NCI-H2107 treated with DMSO at 0.1 percent for 48 hours (cell line): ENCODE results near the gene IL36RN.

ENCODE experiments used
- DNase-seq: peaks from one replicate; lab custom pipeline; 2025; ENCODE audit not compliant: unreplicated experiment; lab: John Stamatoyannopoulos, UW

IL36RN gene

GRCh38 chr2:113058998-113059960 lies at the start of gene IL36RN:
Gene IL36RN (plus strand): TSS chr2:113059198. CDS start chr2:113059439, 241 bp downstream.
- no peak for DNase-seq

DNA sequence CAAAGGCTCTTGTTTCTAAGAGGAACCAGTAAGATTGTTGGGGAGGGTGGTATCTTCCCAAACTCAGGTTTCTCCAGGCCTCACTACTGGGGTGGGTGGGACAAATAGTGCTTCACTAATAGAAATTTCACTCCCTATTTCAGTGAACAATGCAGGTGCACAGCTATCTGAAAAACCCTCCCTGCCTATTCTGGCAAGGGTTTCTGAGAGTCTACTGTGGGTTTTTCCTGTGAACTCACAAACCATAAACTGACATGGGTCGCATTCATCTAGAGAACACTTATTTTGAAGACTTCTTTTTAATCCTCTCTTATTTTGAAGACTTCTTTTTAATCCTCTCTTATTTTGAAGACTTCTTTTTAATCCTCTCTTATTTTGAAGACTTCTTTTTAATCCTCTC lies 49.4 kb upstream of the IL36RN start:
- DNase-seq: no peak

DNA sequence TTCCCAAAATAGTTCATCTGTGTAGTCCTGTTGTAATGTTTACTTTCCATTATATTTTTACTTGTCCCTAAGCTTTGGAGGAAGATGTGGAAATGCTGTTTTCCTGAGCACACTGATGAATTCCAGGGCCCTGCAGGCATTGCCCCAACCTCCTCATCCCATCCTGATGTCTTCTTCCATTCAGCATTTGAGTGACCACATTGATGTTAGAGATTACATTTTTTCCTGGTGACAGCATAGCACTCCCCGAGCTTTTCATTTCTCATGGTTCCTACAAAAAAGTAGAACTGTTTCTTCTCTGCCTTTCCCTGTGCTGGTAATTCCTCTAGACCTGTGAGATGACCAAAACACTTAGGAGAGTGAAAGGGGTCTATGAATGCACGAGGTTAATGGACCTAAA lies 48.9 kb upstream of the IL36RN start:
- no peak for DNase-seq

- DNase-seq: no peak
Measured at GRCh38 chr2:113011108-113011507, 47.9 kb upstream of the IL36RN start.

DNA sequence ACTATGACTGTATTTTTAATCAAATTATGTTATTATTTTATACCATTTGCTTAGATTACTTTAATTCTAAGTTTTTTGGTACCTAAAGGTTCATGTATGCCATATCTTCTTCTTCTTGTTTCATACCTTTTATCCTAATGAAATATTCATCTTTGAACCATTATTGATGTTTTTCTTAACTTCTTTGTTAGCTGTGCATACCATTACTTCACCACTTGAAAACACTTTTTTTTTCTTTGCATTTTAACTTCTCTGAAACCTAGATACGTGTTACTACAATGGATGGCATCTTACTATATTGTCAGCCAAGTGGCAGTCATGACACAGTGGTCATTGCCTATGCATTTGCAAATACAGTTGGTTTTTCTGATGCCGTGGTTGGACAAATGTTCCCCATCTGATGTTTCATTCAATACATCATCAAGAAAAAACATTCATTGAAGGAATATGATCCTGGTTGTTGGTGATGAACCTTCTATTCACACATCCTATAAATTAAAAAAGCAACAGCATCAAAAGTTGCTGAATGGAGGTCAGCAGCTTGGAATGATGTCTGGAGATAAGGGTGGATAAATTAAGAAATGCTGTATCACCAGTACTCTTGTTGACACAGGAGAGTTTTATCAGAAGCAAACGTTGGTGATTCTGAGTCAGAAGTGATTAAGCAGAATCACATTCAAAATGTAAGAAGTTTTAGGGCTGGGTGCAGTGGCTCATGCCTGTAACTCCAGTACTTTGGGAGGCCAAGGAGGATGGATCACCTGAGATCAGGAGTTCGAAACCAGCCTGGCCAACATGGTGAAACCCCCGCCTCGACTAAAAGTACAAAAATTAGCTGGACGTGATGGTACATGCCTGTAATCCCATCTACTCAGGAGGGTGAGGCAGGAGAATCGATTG lies 46.3 kb upstream of the IL36RN start:
- no peak for DNase-seq

DNA sequence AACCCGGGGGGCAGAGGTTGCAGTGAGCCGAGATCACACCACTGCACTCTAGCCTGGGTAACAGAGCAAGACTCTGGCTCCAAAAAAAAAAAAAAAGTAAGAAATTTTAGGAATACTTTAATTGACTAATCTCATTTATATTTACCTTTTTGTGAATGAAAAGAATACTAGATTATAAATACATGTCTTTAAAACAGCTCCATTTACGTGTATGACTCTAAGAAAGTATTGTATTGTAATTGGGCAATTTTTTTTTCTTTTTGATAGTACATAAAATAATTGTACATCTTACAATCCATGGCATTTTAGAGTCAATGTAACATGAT lies 45.7 kb upstream of the IL36RN start:
- DNase-seq: no peak

DNA sequence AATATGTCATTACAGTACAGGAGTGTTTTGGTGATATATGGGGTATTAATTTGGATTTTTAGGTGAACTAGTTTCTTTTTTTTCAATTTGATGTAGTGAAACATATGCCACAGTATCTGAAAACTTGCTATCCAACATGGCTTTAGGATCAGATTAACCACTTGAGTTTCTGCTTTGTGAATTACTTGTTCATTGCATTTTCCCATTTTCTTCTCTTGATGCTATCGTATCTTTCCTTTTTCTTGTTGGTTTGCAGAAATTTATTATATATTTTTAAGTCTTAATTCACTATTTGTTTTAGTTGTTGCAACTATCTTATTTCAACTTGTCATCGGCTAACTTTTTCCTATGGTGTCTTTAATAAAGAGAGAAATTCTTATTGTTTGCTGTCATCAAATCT lies 44.9 kb upstream of the IL36RN start:
- no peak for DNase-seq

GRCh38 chr2:113015042-113015441 lies 44.0 kb upstream of the IL36RN start:
- DNase-seq: no peak

DNA sequence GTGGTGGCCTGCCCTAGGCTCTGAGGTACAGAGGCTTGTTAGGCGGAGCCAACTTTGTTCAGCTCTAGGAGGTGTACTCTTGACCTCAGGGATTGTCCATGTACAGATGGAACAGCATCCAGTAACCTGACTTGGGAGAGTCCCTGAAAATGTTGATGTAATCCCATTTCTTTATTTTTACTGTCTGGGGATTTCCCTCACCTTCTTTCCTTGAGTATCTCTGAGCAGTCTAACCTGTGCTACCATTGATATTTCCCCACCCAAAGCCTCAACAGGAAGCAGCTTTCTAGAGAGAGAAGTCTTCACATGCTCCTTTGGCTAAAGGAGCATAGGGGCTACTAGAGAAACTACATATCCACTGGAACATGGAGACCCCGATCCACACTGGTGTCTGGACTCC lies 43.3 kb upstream of the IL36RN start:
- no peak for DNase-seq

- no peak for DNase-seq
Measured at GRCh38 chr2:113018509-113018908, 40.5 kb upstream of the IL36RN start.

- DNase-seq: no peak
Measured at GRCh38 chr2:113021312-113021711, 37.7 kb upstream of the IL36RN start.

DNA sequence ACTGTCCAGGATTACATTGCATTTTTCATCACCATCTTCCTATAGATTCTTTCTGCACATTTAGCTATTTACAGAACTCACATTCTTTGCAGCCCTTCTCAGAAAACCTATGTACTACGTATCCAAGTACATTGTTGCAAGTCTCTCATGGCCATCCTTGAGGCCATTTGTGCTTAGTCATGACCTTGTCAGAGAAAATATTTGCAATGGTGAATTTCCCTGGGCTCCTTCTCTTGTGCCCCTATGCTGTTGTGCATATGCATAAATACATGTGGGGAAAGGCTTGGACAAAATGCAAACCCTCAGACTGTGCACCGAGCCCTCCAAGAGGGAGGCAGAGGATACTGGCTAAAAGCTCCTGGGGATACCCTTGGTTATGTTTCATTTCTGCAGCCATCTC lies 34.2 kb upstream of the IL36RN start:
- DNase-seq: no peak

GRCh38 chr2:113025737-113026136 lies 33.3 kb upstream of the IL36RN start:
- no peak for DNase-seq

DNA sequence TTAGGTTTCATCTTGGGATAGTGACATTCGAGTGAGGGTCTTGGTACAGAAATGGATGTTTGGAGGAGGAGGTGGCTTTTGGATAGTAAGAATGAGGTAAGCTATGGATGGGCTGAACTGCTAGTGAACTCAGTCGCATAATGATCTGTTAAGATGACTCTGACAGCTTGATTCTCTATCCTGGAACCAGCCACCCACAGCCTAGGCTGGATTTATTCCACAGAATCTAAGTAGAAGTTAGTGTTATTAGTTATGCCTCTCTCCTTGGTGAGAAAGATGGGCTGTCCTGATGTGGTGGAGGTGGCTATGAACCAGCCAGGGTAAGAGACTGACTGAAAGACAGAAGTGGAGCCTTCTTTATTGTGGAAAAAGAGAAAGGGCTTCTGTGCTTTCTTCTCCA lies 31.3 kb upstream of the IL36RN start:
- no peak for DNase-seq

- DNase-seq: no peak
Measured at GRCh38 chr2:113028112-113028511, 30.9 kb upstream of the IL36RN start.

DNA sequence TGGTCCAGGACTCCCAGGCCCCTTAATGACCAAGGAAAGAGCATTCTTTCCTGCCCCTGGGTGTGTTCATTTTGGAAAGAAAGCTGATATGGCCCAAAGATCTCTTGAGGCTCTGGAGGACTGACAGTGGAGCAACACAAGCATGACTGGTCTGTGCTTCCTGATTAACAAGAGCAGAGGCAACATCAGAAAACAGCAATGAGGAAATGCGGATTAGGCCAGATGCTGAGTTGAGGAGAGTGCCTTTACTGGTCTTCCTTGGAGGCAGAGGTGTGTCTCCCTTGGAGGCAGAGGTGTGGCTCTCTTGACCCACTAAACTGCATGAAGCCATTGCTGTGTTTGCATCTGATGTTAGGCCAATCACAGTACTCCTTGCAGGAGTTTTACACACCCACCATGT lies 26.3 kb upstream of the IL36RN start:
- DNase-seq: no peak

- no peak for DNase-seq
Measured at GRCh38 chr2:113034016-113034415, 25.0 kb upstream of the IL36RN start.

DNA sequence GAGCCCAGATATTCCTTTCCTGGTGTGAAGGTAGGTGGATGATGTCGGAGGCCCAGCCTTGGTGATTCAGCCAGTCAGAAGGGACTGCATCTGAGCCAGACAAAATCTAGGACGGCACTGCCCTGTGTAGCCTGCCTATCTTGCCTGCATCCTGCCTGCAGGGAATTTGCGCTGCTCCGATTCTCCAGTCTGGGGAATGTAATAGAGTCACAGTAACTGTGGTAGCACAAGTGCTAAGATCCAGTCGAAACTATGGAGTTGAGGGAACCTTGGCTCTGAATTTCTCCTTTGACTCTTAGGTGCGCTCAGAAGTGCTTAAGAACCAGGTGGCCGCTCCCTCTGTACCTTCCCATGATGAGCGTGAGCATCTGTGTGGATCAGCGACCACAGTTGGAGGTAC lies 22.2 kb upstream of the IL36RN start:
- no peak for DNase-seq

GRCh38 chr2:113038291-113038690 lies 20.7 kb upstream of the IL36RN start:
- DNase-seq: no peak

- no peak for DNase-seq
Measured at GRCh38 chr2:113039158-113039557, 19.8 kb upstream of the IL36RN start.

GRCh38 chr2:113039719-113040118 lies 19.3 kb upstream of the IL36RN start:
- no peak for DNase-seq

DNA sequence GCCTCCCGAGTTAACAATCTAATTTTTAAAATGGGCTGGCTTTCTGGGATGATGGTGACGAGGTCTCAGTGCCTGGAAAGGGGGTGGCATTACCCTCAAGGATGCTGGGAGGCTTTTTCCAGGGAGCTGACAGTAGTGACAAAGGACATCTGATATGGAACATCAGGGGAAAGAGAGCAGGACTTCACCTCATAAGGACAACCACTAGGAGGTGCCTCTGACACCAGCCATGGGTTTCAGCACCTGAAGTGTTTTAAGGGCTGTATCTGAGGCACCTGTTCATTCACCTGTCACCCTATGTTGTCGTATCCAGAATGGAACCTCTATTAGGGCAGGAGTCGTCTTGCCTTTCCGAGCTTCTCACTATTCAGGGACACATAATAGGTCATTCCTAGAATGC lies 17.1 kb upstream of the IL36RN start:
- DNase-seq: no peak
